ENCODE results near the gene TMEM200A. TPM values are rescaled to one million over a fixed set of nuclear protein-coding genes. Genes with fewer than 3 reads are reported as not detected.

TMEM200A gene
- total RNA-seq, 1 experiment from 2014 or later: 22.9 TPM

GRCh38 chr6:130466748-130467061 lies 100.9 kb downstream of the TMEM200A start (continued):
- no peak for TF ChIP-seq TCF7L2 (IDR thresholded peaks at IDR 0.05; ENCODE audit: borderline replicate concordance, extremely low read depth, insufficient read depth, insufficient read length)

- no peak for ATAC-seq
- H3K9me3 ChIP-seq (ENCODE audit: control insufficient read depth in 1 of 2, insufficient read depth in 1 of 2, low read depth in 1 of 2, low read length in 2 of 2): no peaks in the 10 kb centered on the region
- no peak overlapping the region for H3K4me3 ChIP-seq (replicated peaks in 1 of 2; ENCODE audit: low read depth in 1 of 2, low read length in 2 of 2)
- no peak overlapping the region for H2AFZ ChIP-seq (ENCODE audit: low read depth, low read length, poor library complexity, severe bottlenecking)
- ChIA-PET RAD21 (ENCODE audit: low non-redundant PET in 1 of 2, low total read pairs in 2 of 2, uncharacterized antibody in 2 of 2, unreplicated experiment in 2 of 2) (no interaction called here), POLR2A (no interaction called here), CTCF (no interaction called here)
- no peak for DNase-seq (ENCODE audit: low read depth, low spot score)
- intact Hi-C loops (cut with micrococcal nuclease): no loop called here
- H3K4me2 ChIP-seq (ENCODE audit: low read length): no peak overlapping the region
- TF ChIP-seq REST (IDR thresholded peaks at IDR 0.05; ENCODE audit: low read depth) (no peak), EGR1 (IDR thresholded peaks at IDR 0.05; ENCODE audit: low read depth) (no peak), CTCF (IDR thresholded peaks at IDR 0.05 in 2 of 3, conservative IDR thresholded peaks at IDR 0.05 in 1 of 3; ENCODE audit: borderline replicate concordance in 1 of 3, insufficient read depth in 1 of 3, low read depth in 2 of 3, low read length in 2 of 3) (no peak), FOSL1 (IDR thresholded peaks at IDR 0.05; ENCODE audit: low read depth) (no peak), ZBTB33 (IDR thresholded peaks at IDR 0.05; ENCODE audit: extremely low read depth, insufficient replicate concordance, low read length) (no peak), SP1 (IDR thresholded peaks at IDR 0.05; ENCODE audit: low read depth) (no peak), MAX (IDR thresholded peaks at IDR 0.05) (no peak), ELF1 (IDR thresholded peaks at IDR 0.05; ENCODE audit: borderline replicate concordance, low read depth) (no peak), RAD21 (IDR thresholded peaks at IDR 0.05; ENCODE audit: low read depth) (no peak), POLR2A (IDR thresholded peaks at IDR 0.05; ENCODE audit: borderline replicate concordance, extremely low read depth, insufficient read depth, insufficient read length) (no peak), ATF3 (IDR thresholded peaks at IDR 0.05) (no peak), CEBPB (IDR thresholded peaks at IDR 0.05; ENCODE audit: low read depth) (no peak)
- no peaks in the 10 kb centered on the region for H3K27me3 ChIP-seq (ENCODE audit: insufficient read depth, low read length)
- no peaks in the 10 kb centered on the region for H3K79me2 ChIP-seq (ENCODE audit: insufficient read depth, low read length)
- no peaks in the 10 kb centered on the region for H3K9me2 ChIP-seq (ENCODE audit: insufficient read depth)
- H4K20me1 ChIP-seq (ENCODE audit: insufficient read depth): no peaks in the 10 kb centered on the region
- H3K27ac ChIP-seq (ENCODE audit: low read depth, low read length): no peak overlapping the region
- H3K36me3 ChIP-seq (ENCODE audit: control insufficient read depth in 1 of 2, insufficient read depth in 2 of 2, low read length in 2 of 2): no peaks in the 10 kb centered on the region
- H3K4me1 ChIP-seq (ENCODE audit: control insufficient read depth in 1 of 2, insufficient read depth in 2 of 2, low read length in 2 of 2): no peaks in the 10 kb centered on the region
- no peak overlapping the region for H3K9ac ChIP-seq (ENCODE audit: low read length)
- BruUV-seq (replicated peaks): no TSS peak
Observed at GRCh38 chr6:130467146-130468050, 101.6 kb downstream of the TMEM200A start.
